HL-60 (cell line): ENCODE measurements around the gene PPP2R3C.

Experiments
- CTCF ChIP-seq: IDR thresholded peaks from one replicate; pipeline ENCODE4 v1.5.1; 2011; ENCODE audit warnings: low read length, control low read depth, inconsistent platforms; ENCODE audit not compliant: insufficient read depth
- GABPA ChIP-seq: IDR thresholded peaks from 2 replicates; pipeline ENCODE4 v1.6.1; 2012; ENCODE audit warnings: low read depth
- POLR2AphosphoS5 ChIP-seq: IDR thresholded peaks from 2 replicates; pipeline ENCODE4 v1.6.1; 2012; ENCODE audit warnings: low read depth
- REST ChIP-seq: IDR thresholded peaks from 2 replicates; pipeline ENCODE4 v1.6.1; 2012; ENCODE audit warnings: low read depth; ENCODE audit not compliant: insufficient replicate concordance

- TF ChIP-seq CTCF (no peak), REST (no peak), POLR2AphosphoS5 (no peak), GABPA (no peak)
These were observed 9.1 kb downstream of the PPP2R3C start for GRCh38 chr14:35112641-35113040.
